Measurements from ENCODE around the gene MBD5.

MBD5 gene

GRCh38 chr2:148231858-148232257 is 211.0 kb downstream of the MBD5 start:
- DNase-seq (ENCODE audit: low spot score) = no peak

DNA sequence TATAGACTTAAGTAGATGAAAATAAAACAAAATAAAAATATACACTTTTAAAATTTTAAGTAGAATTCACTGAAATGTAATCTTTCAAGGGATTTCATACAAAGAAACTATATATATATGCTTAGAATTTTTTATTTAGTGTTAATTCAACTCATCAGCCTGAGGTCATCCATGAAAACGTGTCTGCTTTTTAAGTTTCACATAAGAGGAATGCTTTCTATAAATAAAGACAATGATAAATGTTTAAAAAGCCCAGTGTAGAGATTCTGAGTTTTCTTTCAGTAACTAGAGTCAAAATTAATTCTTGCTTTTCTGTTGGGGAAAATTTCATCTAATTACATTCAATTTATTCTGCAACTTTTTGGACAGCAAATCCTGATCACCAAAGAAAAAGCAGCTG is 213.3 kb downstream of the MBD5 start:
- no peak for DNase-seq (ENCODE audit: low spot score)

DNA sequence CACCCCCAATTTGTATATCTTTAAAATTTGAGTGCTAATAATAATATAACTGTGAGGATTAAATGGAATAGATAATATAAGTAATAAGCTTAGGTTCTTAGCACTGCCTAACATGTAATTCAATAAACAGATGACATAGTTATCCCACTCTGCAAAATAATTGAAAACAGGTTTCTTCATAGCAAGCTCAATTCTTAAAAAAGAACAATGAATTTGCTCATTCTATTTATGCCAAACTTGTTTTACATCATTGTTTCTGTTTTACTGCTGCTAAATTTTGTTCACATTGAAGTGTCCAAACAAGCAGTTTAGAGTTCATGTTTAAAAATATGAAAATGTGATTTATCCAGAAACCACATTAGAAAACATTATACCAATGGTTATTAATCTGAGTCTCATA is 217.0 kb downstream of the MBD5 start:
- DNase-seq (ENCODE audit: low spot score) = no peak

GRCh38 chr2:148238561-148238960 is 217.7 kb downstream of the MBD5 start:
- no peak for DNase-seq (ENCODE audit: low spot score)

- no peak for DNase-seq (ENCODE audit: low spot score)
These were observed 219.9 kb downstream of the MBD5 start for GRCh38 chr2:148240838-148241237.

GRCh38 chr2:148244593-148245292 is 223.9 kb downstream of the MBD5 start:
- DNase-seq (ENCODE audit: low spot score) = no peak

- DNase-seq (ENCODE audit: low spot score) = no peak
These were observed 231.1 kb downstream of the MBD5 start for GRCh38 chr2:148251993-148252392.

DNA sequence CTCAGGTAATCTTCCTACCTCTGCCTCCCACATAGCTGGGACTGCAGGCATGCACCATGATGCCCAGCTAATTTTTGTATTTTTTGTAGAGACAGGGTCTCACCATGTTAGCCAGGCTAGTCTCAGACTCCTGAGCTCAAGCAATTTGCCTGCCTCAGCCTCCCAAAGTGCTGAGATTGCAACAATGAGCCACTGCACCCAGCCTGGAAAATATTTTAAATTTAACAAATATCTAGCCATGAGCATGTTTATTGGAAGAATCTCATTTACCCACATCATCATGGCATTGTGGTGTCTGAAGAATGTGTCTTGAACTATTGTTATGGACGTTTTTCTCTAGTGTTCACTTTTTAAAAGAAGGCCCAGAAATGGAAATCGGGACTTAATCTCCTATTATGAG is 231.8 kb downstream of the MBD5 start:
- DNase-seq (ENCODE audit: low spot score) = no peak

- no peak for DNase-seq (ENCODE audit: low spot score)
These were observed 232.8 kb downstream of the MBD5 start for GRCh38 chr2:148253685-148254084.

- no peak for DNase-seq (ENCODE audit: low spot score)
These were observed 235.0 kb downstream of the MBD5 start for GRCh38 chr2:148255929-148256328.

GRCh38 chr2:148257276-148257675 is 236.4 kb downstream of the MBD5 start:
- no peak for DNase-seq (ENCODE audit: low spot score)

DNA sequence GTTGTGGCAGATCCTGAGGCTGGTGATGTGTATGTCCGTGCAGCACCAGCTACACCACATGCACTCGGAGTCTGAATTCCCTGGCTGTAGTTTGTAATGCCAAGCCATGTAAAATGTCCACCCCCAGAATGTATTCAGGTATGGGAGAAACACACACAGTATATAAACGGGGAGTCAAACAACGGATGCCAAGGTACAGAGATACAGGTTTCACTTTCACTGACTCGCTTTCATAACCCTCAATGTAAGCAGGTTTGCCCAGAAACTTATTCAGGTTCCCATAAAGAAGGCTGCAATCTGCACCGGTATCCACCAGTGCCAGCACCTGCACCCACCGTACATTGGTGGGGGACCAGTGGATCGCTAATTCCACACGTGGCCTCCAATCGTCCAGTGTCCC is 237.2 kb downstream of the MBD5 start:
- no peak for DNase-seq (ENCODE audit: low spot score)

DNA sequence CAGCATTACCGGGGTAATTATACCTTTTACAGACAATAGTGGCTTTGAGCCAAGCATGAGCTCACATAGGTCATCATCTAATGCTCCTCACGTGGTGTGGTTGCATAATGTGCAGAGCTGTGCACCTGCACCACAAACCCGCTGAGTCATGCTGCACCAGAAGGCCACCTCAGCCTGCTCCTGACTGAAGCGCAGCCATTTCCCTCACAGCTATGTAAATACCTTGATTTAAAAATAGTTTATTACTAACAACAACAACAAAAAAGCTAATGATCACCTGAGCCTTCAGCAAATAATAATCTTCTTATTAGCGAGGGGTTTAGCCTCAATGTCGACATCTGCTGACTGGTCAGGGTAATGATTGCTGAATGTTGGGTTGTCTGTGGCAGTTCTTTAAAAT is 238.8 kb downstream of the MBD5 start:
- DNase-seq (ENCODE audit: low spot score) = no peak

DNA sequence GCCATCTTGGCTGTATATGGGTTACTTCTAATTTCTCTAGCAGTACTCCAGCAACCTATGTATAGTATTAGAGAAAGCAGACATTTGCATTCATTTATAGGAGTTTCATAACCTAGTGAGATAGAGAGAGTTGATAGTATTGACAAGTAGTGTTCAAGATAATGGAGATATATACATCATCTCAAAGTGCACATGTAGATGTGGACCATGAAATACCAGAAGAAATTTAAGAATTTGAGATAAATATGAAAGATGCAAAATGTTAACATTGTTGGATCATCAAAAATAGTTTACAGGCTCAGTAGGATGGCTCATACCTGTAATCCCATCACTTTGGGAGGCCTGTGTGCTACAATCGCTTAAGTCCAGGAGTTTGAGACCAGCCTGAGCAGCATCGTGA is 243.0 kb downstream of the MBD5 start:
- DNase-seq (ENCODE audit: low spot score) = no peak

GRCh38 chr2:148273158-148273691 is 252.3 kb downstream of the MBD5 start:
- no peak for DNase-seq (ENCODE audit: low spot score)

DNA sequence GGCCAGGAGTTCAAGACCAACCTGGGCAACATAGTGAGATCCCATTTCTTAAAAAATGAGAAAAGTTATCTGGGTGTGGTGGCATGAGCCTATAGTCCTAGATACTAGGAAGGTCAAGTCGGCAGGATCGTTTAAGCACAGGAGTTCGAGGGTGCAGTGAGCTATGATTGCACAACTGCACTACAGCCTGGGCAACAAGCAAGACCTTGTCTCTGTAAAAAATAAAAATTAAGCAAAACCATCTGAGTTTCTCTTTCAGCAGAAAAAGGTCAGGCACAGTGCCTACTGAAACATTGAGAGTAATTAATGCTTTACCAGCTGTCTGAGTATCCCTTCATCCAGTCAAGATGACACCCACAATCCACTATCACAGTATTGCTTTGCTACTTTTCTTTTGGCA is 258.3 kb downstream of the MBD5 start:
- DNase-seq (ENCODE audit: low spot score) = no peak

- DNase-seq (ENCODE audit: low spot score) = no peak
These were observed 261.3 kb downstream of the MBD5 start for GRCh38 chr2:148282201-148282600.

- no peak for DNase-seq (ENCODE audit: low spot score)
These were observed 271.5 kb downstream of the MBD5 start for GRCh38 chr2:148292431-148292830.

GRCh38 chr2:148298196-148298595 is 277.3 kb downstream of the MBD5 start:
- DNase-seq (ENCODE audit: low spot score) = no peak

DNA sequence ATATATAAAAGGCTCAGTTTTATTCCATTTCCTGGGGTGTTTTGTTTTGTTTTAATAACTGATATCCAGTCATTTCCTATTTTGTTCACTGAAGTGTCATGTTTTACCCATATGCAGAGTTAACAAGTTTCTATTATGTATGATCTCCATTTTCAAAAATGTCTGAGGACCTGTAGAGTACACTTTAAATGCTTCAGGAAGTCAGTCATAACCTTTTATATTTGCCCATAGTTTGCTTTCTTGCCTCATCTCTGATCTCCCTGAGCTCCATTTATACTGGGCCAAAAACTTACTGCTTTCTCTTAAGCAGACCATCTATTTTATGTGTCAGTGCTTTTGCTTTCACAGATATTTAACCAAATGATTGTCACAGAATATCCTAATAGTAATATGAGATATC is 278.7 kb downstream of the MBD5 start:
- DNase-seq (ENCODE audit: low spot score) = no peak

DNA sequence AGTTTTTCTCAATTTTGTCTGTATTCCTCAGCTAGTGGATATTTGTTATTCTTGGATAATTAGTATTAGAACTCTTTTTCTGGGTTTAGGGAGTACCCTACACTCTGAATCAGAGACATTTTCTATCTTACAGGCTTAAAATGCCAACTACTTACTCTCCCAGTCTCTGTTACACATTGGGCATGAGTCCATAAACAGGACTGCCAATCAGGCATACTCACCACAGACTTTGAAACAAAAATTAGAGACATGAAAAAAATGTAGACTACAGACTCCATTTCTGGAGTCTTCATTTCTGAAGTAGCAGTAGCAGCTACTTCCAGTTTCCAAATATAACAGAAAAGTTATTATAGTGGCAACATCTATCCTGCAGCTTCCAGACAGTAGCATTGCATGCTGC is 279.7 kb downstream of the MBD5 start:
- no peak for DNase-seq (ENCODE audit: low spot score)

GRCh38 chr2:148301362-148301761 is 280.5 kb downstream of the MBD5 start:
- no peak for DNase-seq (ENCODE audit: low spot score)

DNA sequence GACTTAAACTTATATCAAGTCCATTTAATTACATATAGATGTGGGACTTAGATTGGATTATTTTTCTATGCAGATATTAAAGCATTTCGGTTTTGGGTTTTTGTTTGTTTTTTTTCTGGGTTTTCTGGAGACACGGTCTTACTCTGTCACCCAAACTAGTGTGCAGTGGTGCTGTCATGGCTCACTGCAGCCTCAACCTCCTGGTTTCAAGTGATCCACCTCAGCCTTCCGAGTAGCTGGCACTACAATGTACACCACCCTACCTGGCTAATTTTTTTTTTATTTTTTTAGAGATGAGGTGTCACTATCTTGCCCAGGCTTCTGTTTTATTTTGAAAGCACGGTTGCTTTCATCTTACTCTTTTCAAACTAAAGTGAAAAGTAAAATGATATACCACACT is 281.6 kb downstream of the MBD5 start:
- DNase-seq (ENCODE audit: low spot score) = no peak

DNA sequence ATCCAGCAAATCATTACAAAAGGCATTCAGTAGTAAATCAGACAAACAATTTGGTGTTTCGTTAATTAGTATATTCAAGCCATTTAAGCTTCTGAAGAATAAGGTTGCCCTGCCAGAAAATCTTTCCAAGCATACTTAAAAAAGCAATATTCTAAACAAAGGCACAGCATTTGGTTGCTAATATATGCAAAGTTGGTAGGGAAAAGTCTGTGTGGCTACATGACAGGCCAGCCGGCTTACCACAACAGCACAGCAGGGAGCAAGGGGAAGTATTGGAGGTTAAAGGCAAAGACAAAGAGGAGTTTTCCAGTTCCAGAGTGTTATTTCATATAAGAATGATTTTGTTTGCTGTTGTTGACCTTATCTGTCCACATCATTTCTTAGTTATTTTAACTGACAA is 282.3 kb downstream of the MBD5 start:
- DNase-seq (ENCODE audit: low spot score) = no peak

Data from activated CD4-positive, alpha-beta T cell treated with anti-CD3 and anti-CD28 coated beads, Interleukin-2, Interleukin-4, amounts not matched to agents 100 ng/mL and 50 ng/mL, durations not matched to agents 16 hours and 8 hours (primary cell).